GM12892 (cell line): ENCODE data around the gene IL13RA1.
"Not testable (repeated sequence)": the region's sequence is repeated elsewhere in the genome, so short reads cannot be mapped to it uniquely, and the experiment has no call there.

Experiments
- POLR2A ChIP-seq: IDR thresholded peaks from 2 replicates; pipeline ENCODE4 v1.6.1; 2011; ENCODE audit warnings: low read depth, low read length, control low read depth
- POLR2AphosphoS5 ChIP-seq: IDR thresholded peaks from 2 replicates; pipeline ENCODE4 v1.6.1; 2011; ENCODE audit warnings: low read depth, low read length, control low read depth
- TAF1 ChIP-seq: IDR thresholded peaks from 2 replicates; pipeline ENCODE4 v1.6.1; 2011; ENCODE audit warnings: low read depth, mild to moderate bottlenecking, control low read depth, low read length, borderline replicate concordance

DNA sequence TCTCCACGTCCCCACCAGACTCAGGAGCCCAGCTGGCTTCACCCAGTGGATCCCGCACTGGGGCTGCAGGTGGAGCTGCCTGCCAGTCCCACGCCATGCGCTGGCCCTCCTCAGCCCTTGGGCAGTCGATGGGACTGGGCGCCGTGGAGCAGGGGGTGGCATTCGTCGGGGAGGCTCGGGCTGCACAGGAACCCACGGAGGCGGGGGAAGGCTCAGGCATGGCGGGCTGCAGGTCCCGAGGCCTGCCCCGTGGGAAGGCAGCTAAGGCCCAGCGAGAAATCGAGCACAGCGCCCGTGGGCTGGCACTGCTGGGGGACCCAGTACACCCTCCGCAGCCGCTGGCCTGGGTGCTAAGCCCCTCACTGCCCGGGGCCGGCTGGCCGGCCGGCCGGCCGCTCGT is 10.6 kb upstream of the IL13RA1 start:
- not testable (repeated sequence) for TF ChIP-seq POLR2A, POLR2AphosphoS5, TAF1
